ENCODE data around the gene MAP3K10.

DNA sequence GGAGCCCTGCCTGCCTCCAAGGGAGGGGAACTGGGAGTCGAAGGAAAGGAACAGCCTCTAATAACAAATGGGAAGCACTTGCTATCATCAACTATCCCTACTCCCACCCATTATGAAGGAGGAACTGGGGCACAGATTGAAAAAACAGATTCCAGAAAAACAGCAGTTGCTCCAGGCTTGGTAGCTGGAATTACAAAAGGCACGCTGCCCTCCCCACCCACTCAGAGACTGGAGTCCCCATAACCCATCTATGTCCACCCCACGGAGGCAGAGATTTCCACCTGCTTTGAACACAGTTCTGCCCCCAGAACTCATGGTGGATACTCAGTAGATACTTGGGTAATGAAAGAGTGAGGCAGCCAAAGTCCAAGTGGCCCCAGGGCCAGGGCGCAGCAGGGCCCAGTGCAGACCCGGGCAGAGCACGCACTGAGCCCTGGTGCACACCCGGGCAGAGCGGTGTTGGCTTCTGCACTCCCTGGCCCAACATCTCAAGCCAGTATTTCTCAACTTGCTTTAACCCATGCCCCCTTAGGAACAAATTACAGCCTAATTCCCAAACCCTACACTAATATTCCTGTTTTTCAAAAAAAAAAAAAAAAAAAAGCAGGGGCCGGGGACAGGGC lies 54.4 kb downstream of the MAP3K10 start:
- TF ChIP-seq, protein P1, sequence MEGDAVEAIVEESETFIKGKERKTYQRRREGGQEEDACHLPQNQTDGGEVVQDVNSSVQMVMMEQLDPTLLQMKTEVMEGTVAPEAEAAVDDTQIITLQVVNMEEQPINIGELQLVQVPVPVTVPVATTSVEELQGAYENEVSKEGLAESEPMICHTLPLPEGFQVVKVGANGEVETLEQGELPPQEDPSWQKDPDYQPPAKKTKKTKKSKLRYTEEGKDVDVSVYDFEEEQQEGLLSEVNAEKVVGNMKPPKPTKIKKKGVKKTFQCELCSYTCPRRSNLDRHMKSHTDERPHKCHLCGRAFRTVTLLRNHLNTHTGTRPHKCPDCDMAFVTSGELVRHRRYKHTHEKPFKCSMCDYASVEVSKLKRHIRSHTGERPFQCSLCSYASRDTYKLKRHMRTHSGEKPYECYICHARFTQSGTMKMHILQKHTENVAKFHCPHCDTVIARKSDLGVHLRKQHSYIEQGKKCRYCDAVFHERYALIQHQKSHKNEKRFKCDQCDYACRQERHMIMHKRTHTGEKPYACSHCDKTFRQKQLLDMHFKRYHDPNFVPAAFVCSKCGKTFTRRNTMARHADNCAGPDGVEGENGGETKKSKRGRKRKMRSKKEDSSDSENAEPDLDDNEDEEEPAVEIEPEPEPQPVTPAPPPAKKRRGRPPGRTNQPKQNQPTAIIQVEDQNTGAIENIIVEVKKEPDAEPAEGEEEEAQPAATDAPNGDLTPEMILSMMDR (conservative IDR thresholded peaks at IDR 0.05) = no peak
- TF ChIP-seq ZFX (IDR thresholded peaks at IDR 0.05) = no peak
